ENCODE measurements around the gene KCNV2.
"Not testable (repeated sequence)": the region's sequence is repeated elsewhere in the genome, so short reads cannot be mapped to it uniquely, and the experiment has no call there.

KCNV2 gene

GRCh38 chr9:2717385-2717784 lies at the start of gene KCNV2:
Gene KCNV2, plus strand, starts transcription at chr9:2717510. Its CDS starts 230 bp downstream, at chr9:2717740.
- no peak for DNase-seq

- DNase-seq: no peak
Measured at GRCh38 chr9:2673161-2673560, 44.1 kb upstream of the KCNV2 start.

GRCh38 chr9:2674141-2674824 lies 43.0 kb upstream of the KCNV2 start:
- DNase-seq: no peak

- no peak for DNase-seq
Measured at GRCh38 chr9:2675834-2676233, 41.5 kb upstream of the KCNV2 start.

- no peak for DNase-seq
Measured at GRCh38 chr9:2676466-2676865, 40.8 kb upstream of the KCNV2 start.

GRCh38 chr9:2677915-2678889 lies 39.1 kb upstream of the KCNV2 start:
- DNase-seq: no peak

- no peak for DNase-seq
Measured at GRCh38 chr9:2679011-2679410, 38.3 kb upstream of the KCNV2 start.

GRCh38 chr9:2681981-2682380 lies 35.3 kb upstream of the KCNV2 start:
- no peak for DNase-seq

GRCh38 chr9:2686911-2687310 lies 30.4 kb upstream of the KCNV2 start:
- DNase-seq: no peak

GRCh38 chr9:2688636-2689035 lies 28.7 kb upstream of the KCNV2 start:
- no peak for DNase-seq

- no peak for DNase-seq
Measured at GRCh38 chr9:2691212-2691611, 26.1 kb upstream of the KCNV2 start.

- no peak for DNase-seq
Measured at GRCh38 chr9:2691626-2692025, 25.7 kb upstream of the KCNV2 start.

GRCh38 chr9:2693056-2693455 lies 24.3 kb upstream of the KCNV2 start:
- no peak for DNase-seq

GRCh38 chr9:2697492-2697891 lies 19.8 kb upstream of the KCNV2 start:
- DNase-seq: no peak

- no peak for DNase-seq
Measured at GRCh38 chr9:2700398-2700797, 16.9 kb upstream of the KCNV2 start.

- no peak for DNase-seq
Measured at GRCh38 chr9:2700909-2701550, 16.3 kb upstream of the KCNV2 start.

- no peak for DNase-seq
Measured at GRCh38 chr9:2704504-2704903, 12.8 kb upstream of the KCNV2 start.

- not testable (repeated sequence) for DNase-seq
Measured at GRCh38 chr9:2707256-2707655, 10.1 kb upstream of the KCNV2 start.

GRCh38 chr9:2709645-2710101 lies 7.6 kb upstream of the KCNV2 start:
- no peak for DNase-seq

- DNase-seq: no peak
Measured at GRCh38 chr9:2711716-2712115, 5.6 kb upstream of the KCNV2 start.

- no peak for DNase-seq
Measured at GRCh38 chr9:2718001-2718697, 839 bp downstream of the KCNV2 start.

- no peak for DNase-seq
Measured at GRCh38 chr9:2718698-2719033, 1.4 kb downstream of the KCNV2 start.

- DNase-seq: no peak
Measured at GRCh38 chr9:2720179-2720654, 2.9 kb downstream of the KCNV2 start.

Data from GOT3 (cell line).